Measurements from ENCODE around the gene ECSIT.

DNA sequence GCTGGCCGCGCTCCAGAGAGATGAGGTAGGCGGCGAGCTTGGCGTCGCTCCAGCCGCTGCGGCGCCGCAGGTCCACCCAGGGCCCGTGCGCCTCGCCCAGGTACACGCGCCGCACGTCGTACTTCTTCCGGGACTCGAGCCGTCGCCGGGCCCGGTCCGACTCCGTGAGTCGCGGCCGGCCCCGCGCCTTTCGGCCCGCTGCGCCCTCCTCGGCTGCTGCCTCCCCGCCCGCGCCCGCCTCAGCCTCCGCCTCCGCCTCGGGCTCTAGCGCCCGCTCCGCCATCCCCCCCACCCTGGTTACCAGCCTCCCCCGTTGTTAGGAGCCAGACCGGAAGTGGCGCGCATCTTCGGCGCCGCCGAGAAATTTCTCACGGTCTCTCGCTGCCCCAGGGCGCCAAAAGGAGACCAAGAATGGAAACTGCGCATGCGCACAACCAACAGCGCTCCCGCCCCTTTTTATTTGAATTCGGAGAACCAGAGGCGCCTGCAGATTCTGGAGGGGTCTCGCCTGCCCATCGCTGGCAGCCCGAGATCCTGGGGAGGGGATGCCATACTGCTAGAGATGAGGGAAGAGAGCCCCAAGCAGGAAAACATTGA lies 23.3 kb downstream of the ECSIT start, which contains the start of gene ZNF653:
- TF ChIP-seq, protein P1, sequence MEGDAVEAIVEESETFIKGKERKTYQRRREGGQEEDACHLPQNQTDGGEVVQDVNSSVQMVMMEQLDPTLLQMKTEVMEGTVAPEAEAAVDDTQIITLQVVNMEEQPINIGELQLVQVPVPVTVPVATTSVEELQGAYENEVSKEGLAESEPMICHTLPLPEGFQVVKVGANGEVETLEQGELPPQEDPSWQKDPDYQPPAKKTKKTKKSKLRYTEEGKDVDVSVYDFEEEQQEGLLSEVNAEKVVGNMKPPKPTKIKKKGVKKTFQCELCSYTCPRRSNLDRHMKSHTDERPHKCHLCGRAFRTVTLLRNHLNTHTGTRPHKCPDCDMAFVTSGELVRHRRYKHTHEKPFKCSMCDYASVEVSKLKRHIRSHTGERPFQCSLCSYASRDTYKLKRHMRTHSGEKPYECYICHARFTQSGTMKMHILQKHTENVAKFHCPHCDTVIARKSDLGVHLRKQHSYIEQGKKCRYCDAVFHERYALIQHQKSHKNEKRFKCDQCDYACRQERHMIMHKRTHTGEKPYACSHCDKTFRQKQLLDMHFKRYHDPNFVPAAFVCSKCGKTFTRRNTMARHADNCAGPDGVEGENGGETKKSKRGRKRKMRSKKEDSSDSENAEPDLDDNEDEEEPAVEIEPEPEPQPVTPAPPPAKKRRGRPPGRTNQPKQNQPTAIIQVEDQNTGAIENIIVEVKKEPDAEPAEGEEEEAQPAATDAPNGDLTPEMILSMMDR (conservative IDR thresholded peaks at IDR 0.05; ENCODE audit: low read length), result no peak
- TF ChIP-seq EZH2phosphoT487 (IDR thresholded peaks at IDR 0.05; ENCODE audit: borderline replicate concordance), result no peak

All from Loucy (cell line).